DMS79 treated with DMSO at 0.1 percent for 48 hours (cell line): ENCODE results near the gene TFAP2E.

Source experiments
- DNase-seq: peaks from one replicate; lab custom pipeline; 2025; lab: John Stamatoyannopoulos, UW

The TFAP2E gene

DNA sequence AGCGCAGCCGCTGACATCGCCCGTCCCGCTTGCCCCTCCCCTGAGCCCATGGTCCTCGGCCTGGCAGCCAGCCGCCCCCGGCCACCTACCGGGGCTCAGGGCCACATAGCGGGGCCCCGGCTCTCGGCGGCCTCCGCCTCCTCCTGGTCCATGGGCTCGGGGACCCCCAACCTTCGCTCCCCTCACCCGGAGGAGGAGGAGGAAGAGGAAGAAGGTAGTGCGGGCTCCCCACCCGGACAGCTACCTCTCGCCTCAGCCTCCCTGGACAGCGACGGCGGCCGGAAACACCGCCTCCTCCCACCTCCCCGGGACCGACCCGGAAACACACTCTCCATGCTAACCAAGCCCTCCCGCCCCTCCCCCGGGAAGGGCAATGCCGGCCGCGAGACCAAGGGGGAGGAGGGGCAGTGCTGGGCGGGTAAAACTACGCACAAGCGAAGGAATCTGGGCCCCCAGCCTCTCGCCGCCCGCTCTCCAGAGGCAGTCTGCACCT is 15.9 kb upstream of the TFAP2E start, which contains the start of gene KIAA0319L:
KIAA0319L (minus strand) TSS at position 286 of the 493 bp plus-strand sequence. CDS start 2,912 bp downstream, outside the sequence.
- peak; percentile 90 for DNase-seq

DNA sequence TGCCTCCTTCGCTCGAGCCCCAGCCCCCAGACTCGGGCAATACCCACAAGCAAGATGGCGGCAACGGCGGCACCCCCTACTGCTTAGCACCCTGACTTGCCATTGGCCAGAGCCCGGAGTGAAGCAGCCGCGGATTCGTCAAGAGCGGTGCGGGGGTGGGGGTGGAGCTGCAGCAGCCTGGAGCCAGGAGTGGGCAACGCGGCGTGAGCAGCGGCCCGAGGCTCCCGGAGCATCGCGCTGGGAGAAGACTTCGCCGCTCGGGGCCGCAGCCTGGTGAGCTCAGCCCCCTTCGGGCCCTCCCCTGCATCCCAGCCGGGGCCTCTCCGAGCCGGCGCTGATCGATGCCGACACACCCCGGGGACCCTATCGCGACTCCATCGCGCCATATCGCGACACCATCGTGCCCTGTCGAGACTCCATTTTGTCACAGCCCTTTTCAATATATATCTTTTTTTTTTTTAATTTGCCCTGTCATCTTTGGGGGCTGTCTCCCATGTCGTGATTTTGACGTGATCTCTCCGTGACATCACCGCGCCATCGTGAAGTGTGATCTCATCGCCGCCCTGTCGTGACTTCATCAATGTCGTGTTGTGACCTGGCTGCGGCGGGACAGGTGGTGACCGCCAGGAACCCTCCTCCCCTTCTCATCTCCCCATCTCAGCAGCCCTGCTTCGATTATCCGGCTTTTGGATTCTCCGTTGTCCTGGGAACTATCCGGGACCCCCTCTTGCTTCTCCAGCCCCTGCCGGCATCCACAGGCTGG is 15.3 kb upstream of the TFAP2E start, which contains the start of gene NCDN:
NCDN (plus strand) TSS at position 189 of the 763 bp plus-strand sequence; CDS start at position 581, 392 bp downstream.
- DNase-seq = peak; percentile 97

DNA sequence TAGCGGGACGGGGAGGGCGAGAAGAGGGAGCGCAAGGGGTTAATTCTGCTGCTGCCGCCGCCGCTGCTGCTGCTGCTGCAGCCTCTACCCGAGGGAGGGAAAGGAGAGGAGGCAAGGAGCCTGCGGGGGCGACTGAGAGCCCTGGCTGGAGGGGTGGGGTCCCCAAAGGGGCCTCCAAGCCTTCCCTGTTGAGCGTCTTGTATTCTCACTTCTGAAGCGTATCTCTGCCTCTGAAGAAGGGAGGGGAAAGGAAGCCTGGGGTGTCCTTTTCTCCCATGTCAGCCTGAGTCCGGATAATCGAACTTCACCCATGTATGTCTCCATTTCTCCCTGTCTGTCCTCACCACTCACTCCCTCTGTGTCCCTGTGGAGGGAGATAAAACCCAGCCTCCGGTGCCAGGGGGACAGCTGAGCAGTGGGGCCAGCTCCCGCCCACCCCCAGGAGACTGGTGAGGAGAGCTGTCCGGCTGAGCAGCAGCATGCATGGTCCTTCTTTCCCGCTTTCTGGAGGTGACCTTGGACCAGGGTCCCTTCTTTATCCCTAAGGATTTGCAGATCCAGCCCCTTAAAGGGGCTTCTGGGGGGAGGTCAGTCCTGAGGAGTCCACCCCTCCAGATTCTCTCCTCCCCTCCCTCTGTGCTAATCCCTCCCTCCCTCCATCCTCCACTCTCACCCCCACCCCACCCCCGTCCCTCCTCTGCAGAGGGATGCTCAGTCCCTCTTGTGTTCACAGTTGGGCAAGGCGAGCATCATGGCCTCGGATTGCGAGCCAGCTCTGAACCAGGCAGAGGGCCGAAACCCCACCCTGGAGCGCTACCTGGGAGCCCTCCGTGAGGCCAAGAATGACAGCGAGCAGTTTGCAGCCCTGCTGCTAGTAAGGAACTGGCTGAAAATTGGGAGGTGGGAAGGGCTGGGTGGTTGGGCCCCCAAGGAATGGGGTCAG is 14.5 kb upstream of the TFAP2E start:
- DNase-seq = no peak

GRCh38 chr1:35559317-35559944 is 13.7 kb upstream of the TFAP2E start:
- no peak for DNase-seq

GRCh38 chr1:35560256-35561225 is 12.6 kb upstream of the TFAP2E start:
- DNase-seq = no peak

DNA sequence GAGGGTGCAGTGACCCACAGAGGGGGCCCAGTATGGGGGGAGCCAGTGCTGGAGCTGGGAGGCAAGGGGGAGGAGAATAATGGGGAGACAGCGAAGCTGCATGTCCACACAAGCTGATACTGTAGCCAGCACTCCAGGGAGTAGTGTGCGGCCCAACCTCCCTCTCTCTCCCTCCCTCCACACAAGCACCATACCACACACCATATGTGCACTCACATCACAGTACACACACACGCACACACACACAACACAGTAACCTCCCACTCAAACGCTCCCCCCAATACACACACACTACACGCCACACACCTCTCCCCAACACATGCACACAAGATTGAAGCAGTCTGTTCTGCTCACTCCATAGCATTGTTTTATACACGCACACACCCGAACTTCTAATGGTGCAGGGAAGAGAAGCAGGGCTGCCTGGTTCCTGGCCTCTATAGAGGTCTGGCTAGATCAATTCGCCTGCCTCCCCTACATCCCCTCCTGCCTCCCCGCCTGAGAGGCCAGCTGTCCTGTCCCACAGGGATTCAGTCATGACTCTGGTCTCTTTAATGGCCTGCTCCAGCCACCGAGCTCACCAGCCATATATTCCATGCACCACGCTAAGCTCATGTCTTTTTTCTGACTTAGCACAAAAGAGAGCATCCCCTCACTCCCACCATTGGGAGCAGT is 11.7 kb upstream of the TFAP2E start:
- no peak for DNase-seq

DNA sequence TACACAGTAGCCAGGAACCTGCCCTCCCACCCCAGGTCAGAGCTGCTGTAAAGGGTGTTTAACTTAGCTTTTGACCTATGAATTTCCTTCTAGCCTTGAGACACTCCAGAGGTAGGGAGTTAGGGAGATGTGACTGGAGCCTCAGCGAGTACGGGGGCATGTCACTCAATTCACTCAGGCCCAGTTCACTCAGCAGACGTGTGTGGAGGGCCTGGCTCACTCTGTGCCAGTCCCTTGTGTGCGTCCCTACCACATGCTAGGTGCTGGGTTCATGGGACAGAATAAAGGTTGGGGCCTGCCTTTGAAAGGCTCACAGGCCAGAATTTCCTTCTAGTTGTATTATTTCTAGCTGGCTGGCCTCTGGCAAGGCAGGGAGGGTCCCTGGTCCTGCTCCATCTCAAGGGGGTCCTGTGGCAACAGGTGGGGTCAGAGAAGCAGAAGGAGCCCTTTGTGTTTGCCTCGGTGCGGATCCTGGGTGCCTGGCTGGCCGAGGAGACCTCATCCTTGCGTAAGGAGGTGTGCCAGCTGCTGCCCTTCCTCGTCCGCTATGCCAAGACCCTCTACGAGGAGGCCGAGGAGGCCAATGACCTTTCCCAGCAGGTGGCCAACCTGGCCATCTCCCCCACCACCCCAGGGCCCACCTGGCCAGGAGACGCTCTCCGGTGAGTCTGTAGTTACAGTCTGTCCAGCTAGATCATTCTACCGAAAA is 11.0 kb upstream of the TFAP2E start:
- no peak for DNase-seq

DNA sequence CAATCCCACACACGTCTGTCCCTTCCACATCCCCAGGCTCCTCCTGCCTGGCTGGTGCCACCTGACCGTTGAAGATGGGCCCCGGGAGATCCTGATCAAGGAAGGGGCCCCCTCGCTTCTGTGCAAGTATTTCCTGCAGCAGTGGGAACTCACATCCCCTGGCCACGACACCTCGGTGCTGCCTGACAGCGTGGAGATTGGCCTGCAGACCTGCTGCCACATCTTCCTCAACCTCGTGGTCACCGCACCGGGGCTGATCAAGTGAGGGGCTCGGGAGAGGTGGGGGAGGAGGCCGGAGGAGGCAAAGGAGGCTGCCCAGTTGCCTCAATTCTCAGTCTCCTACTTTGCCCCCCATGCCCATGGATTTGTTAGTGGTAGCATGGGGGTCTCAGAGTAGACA is 9.9 kb upstream of the TFAP2E start:
- no peak for DNase-seq

- DNase-seq = peak; percentile 75
Measured at GRCh38 chr1:35564037-35564883, 8.9 kb upstream of the TFAP2E start.

- DNase-seq = no peak
Measured at GRCh38 chr1:35564884-35565741, 8.0 kb upstream of the TFAP2E start.

- DNase-seq = no peak
Measured at GRCh38 chr1:35565742-35566133, 7.4 kb upstream of the TFAP2E start.

DNA sequence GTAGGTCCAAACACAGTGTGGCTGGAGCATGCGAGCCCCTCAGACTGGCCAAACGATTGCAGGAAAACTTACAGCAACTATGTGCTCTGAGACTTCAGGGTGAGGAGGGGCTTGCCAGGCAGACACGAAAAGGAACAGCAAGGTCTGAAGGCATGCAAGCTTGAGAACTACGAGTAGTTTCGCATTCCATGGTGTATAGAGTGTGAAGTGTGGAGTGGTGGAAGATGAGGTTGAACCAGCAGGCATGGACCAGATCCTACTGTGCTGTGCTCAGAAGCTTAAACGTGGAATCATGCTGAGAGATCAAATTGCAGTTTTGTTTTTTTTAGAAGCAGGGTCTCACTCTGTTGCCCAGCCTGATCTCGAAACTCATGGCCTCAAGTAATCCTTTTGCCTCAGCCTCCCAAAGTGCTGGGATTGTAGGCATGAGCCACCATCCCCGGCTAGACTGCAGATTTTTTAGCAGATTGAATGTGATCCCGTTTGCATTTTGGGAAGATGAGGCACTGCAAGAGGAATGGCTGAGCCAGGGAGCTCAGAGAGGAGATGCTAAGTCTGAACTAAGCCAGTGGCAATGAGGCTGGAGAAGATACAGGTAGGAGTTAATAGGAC is 5.1 kb upstream of the TFAP2E start:
- no peak for DNase-seq

DNA sequence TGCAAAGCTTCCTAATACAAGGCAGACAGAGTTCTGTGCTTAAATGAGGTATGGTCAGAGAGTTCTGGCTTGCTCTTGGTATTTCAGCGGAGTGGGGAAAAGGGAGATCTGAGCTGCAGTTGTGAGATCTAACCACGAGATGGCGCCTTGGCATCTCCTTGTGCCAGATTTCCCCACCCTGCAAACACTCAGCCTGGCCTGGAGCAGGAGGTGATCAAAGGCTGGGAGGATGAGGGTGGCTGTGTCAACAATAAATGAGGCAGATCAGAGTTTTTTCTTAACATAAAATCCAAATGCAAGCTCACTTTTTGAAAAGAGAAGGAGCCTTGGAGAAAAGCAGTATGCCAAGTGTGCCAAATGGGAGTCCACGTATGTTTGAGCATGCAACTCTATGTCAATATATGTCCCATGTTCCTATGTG is 4.1 kb upstream of the TFAP2E start:
- DNase-seq = peak; percentile 79

DNA sequence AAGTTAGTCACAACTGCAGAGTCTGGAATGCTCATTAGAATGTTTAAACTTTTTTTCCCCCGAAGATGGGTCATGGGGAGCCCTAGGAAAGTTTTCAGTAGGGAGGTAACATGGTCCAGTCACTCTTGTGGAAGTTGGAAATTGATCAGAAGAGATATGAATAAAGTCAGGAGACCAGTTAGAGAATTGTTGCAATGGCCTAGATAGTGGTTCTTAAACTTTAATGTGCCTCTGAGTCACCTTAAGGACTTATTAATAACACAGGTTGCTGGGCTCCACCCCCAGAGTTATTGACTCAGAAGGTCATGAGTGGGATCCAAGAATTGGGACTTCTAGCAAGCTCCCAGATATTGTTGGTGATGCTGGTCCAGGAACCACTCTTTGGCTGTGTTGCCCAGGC is 3.2 kb upstream of the TFAP2E start:
- DNase-seq = no peak

- DNase-seq = no peak
Measured at GRCh38 chr1:35570589-35571137, 2.5 kb upstream of the TFAP2E start.

- no peak for DNase-seq
Measured at GRCh38 chr1:35571263-35571662, 1.9 kb upstream of the TFAP2E start.

DNA sequence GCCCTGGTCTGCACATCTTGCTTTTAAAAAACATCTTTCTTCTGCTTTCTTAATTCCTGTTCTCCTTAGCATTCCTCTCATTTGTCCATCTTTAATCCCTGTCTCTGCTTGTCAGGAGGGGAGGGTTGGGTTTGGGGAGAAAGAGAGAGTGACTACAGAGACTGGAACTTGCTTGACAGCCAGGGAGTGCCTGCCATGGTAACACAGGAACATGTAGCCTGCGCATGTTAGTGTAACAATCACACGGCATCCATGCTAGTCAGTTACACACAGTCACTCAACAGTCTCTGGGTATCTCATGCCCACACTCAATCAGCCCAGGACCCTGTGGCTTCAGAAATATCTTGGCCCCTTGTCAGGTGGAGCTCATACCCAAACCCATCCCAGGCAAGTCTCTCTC is 818 bp upstream of the TFAP2E start:
- DNase-seq = no peak
